Stimulated activated CD8-positive, alpha-beta memory T cell treated with anti-CD3 and anti-CD28 coated beads, Interleukin-15, amount 100 ng/mL, for 4 hours (primary cell): ENCODE results near the gene PAPOLG.
"Not testable (repeated sequence)": the region's sequence is repeated elsewhere in the genome, so short reads cannot be mapped to it uniquely, and the experiment has no call there.

Experiments
- DNase-seq, 2 donors: peaks; one replicate each; pipeline ENCODE4 v3.0.0-alpha.2; 2020; ENCODE audit warnings: low read depth in 2 of 2

PAPOLG gene

DNA sequence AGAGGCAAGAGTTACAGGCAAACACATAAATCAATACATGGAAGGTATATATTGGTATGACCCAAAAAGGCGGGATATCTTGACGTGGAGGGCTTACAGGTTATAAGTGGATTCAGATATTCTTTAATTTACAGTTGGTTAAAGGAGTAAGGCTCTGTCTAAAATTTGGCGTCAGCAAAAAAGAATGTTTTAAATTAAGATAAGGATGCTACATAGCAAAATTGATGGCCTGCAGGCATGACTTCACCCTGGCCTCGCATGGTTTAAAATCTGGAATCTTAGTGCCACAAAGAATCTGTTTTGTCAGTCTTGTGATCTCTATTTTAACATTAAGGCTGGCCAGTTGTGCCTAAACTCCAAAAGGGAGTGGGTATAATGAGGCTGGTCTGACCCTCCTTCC, 66.9 kb downstream of the PAPOLG start:
- DNase-seq = no peak

DNA sequence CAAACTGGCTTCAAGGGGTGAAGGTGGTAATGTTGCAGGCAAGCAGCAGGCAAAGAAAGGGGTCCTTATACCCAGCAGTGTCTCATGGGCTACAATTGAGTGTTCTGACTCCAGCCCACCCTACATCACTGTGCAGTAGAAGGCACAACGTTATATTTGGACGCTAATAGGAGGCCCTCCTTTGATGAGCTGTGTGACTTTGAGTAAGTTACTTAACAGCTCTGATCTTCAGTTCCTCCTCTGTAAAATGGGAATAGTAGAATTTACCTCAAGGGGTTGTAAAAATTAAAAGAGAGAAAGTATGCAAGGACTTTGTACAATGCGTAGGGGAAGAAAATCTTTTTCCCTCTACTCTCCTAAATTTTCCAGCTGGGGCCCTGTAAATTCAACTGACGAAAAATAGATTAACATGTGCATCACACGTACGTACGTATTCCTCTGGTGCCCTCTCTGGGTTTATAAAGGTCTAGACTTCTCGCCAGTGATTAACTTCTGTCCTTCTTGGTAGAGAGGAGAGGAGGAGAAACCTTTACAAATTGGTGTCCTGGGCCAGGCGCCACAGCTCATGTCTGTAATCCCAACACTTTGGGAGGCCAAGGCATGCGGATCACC, 67.7 kb downstream of the PAPOLG start:
- DNase-seq = no peak

DNA sequence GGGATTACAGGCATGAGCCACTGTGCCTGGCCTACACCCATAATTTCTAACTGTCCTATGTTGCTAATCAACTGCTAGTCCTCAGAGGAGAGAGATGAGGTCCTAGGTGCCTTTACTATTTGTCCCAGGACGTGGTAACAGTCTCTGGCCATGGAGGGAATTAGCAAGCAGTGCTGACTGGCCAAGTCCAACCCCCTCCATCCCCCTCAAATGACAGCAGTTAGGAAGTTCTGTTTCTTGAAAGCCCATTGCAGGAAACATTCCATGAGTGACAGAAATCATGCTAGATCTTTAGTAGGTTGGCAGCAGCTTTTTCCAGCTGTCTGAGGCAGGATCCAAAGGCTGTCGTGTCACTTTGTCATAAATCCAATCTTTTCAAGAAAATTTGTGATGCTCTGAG, 69.6 kb downstream of the PAPOLG start:
- no peak for DNase-seq

DNA sequence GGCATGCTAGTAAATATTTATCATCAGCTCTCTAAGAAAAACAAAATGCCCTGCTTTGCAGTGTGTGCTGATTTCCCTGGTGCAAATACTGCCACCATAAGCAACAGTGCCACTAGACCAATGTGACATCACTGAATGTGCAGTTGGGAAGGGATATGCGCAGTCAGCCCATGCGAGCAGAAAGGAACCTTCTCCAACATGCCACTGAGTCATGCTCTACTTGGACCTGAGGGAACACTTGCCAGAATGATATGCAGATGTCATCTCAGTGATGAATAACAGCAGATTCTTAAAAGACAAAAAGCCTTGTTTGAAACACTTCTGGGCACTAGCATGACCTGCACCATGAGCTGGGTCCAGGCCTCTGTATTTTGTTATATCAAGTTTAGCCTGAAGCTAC, 70.0 kb downstream of the PAPOLG start:
- no peak for DNase-seq

DNA sequence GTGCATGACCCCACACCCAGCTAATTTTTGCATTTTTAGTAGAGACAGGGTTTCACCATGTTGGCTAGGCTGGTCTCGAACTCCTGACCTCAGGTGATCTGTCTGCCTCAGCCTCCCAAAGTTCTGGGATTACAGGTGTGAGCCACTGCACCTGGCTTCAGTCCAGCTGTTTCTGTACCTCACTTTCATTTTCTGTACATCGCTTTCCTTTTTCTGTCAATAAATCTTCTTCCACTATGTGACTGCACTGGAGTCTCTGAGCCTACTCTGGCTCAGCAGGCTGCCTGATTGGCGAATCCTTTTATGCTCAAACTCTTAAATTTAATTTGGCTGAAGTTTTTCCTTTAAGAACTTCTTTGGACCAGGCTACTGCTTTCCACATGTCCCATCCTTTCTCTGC, 70.8 kb downstream of the PAPOLG start:
- not testable (repeated sequence) for DNase-seq

DNA sequence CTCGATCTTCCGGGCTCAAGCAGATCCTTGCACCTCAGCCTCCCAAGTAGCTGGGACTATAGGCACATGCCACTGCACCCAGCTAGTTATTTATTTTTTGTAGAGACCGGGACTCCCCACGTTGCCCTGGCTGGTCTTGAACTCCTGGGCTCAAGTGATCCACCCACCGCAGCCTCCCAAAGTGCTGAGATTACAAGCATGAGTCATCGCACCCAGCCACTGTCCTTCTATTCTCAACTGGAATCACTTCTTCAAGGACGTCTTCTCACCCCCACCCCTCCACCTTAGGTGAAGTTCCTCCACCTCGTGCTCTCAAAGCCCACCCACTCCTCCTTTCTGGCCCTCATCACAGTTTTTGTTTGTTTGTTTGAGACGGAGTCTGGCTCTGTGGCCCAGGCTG, 71.3 kb downstream of the PAPOLG start:
- no peak for DNase-seq

DNA sequence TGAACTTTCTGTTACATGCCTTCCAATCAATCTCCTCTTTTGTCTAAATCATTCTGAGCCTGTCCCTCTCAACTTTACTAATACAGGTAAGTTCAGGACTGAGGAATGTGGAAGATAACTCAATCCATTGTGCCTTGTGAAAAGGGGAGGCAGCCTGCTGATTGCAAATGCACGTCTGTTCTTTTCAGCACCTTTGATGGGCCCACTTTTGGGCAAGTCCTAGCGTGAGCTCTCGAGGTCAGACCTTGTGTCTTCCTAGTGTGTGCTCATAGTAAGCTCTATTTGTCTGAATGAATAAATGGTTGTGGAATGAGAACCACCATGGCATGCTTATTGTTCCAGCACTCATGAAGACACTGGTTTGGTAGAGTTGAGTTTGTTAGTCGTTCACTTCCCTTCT, 74.9 kb downstream of the PAPOLG start:
- DNase-seq = no peak

DNA sequence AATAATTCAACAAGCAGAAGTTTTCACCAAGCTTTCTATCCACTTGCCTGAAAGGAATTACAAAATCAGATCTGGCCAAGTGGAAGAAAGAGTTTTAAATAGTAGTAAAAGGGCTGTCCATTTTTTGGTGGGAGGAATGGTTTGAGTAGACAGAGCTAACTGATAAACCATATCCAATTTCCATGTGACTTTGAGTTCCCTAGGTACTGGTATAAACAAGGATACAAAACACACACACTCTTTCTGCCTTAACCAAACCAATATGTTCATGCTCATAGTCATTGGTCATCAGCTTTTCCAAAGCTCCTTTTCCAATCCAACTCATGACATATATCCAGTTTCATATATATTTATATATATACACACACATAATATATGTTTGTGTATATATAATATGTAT, 75.9 kb downstream of the PAPOLG start:
- DNase-seq = no peak

DNA sequence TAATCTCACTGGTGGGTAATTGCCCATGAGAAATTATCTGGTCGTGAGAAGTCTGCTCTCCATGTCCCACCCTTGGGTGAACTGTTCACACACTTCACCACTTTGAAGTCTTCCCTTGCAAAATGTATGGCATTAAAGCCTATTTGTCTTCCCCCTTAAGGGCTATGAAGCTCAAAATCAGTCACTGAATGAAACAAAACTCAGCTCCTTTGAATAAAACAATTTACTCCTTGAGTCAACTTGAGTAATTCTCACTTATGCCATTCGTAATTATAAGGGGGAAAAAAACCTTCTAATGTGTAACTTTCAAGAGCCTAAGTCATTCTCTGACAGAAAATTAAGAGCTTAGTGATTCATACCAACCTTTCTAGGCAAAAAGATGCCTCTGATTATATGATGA, 76.6 kb downstream of the PAPOLG start:
- no peak for DNase-seq

DNA sequence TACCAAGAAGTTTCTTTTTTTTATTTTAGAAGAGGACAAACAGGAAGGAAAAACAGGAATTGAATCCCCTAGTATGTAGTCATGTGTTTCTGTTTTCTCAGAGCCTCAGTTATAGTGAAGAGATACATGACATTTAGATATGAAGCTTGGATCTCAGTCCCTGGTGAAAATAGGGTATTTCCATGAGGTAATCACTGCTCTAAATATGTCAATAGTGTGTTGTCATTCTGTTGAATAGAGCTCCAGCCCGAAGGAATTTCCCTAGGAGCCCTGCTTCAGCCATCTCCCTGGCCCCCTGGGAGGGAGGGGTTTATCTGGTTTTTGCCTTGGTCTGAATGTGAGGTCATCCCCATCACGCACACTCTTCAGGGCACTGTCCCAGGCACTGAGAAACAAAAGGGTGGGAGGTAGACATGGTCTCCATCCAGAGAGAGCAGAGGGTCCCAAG, 78.2 kb downstream of the PAPOLG start:
- no peak for DNase-seq

DNA sequence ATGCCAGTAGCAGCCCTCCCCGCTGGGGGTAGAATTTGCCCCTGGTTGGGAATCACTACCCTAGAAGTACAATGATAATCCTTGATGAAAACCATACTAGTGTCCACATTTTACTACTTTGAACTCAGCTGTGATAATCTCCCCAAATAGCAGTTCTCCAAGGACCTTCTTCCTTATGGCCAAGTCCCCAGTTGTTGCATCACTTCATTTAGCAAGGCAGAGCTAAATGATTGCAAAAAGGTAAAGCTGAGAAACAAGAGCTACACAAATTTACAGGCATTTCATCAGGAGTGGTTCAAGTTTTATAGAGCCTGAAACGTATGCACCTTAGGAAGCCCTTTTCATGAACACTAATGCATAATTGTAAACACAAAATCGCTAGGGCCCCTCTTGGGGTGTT, 80.4 kb downstream of the PAPOLG start:
- no peak for DNase-seq

DNA sequence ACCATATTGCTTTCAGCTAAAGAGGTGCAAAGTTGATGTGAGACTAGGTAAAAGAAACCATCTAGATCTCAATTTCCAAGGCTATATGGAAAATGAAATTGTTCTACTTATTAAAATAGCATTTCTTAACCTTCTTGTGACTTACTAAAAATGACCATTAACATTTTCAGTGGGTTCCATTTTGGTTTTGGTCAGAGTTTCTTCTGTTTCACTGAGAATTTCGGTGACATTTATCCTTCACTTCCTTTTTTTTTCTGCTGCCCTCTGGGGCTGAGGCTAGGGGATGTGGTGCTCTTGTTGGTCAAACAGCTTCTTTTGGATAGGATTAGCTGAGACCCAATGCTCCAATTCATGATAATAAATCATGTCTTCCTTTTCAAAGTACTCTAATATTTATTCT, 81.1 kb downstream of the PAPOLG start:
- no peak for DNase-seq

DNA sequence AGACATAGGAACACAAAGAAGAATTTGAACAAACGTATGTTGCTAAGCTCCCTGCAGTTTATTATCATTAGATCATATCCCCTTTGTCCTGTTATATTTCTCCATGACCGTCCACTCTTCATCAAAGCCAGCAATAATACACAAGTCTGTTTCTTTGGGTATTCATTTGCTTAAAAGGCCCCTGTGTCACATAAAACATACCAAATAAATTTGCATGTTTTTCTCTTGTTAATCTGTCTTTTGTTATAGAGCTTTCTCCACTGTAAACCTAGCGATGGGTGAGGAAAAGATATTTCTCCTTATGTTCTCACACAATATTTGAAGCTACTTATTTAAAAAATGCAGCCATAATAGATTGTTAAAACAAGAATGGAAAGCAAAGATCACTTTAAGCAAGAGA, 82.4 kb downstream of the PAPOLG start:
- no peak for DNase-seq

DNA sequence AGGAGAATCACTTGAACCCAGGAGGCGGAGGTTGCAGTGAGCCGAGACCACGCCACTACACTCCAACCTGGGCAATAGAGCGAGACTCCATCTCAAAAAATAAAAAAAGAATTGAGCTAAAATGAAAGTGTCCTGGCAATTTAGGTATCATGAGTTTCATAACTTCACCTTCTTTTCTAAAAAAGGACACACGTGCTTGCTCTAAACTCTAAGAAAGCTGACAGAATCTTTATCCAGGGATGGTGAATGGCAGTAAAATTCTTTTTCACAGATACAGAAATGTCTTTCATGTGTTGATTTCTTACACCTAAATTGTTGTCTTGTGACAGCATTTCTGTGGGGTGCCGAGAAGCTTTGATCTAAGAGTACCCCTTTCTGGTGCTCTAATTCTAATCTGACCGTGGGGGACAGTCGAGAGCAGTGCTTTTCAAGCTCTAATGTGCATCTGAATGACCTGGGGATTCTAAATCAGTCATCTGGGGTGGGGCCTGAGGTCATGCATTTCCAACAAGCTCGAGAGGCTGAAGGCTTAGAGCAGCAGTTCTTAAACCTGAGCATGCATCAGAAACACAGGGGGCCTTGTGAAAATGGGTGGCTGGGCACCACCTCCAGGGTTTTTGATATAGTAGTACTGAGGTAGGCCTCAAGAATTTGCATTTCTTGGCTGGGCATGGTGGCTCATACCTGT, 83.2 kb downstream of the PAPOLG start:
- no peak for DNase-seq

DNA sequence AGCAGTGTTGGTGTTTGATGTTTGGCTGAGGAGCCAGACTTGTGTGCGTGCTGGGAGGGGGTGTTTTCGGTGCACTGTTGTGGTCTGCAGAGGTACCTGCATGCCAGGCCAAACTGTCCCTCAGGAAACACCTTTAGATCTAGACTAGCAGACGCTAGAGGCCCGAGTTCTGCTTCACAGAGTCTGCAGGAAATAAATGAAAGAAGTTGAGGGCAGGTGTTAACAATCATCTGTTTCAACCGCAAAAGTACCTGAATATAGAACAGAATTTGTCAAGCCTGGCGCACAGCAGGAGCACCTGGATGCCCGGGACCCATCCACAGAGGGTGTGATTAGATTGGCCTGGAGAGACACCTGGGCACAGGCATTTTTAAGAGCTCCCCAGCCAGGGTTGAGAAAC, 84.8 kb downstream of the PAPOLG start:
- DNase-seq = no peak

DNA sequence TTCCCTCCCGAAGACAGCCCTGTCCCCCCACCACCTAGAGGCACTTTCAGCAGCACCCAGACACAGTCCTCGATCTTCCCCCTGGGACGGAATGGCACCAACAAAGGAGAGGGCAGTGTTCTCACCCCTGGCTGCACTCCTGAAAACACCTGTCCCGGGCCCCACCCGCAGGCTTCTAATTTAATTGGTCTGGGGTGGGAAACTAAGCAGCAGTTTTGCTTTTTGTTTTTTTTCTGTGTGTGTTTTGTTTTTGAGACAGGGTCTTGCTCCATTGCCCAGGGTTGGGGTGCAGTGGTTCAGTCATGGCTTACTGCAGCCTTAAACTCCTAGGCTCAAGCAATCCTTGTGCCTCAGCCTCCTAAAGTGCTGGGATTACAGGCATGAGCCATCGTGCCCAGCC, 86.9 kb downstream of the PAPOLG start:
- DNase-seq = no peak

DNA sequence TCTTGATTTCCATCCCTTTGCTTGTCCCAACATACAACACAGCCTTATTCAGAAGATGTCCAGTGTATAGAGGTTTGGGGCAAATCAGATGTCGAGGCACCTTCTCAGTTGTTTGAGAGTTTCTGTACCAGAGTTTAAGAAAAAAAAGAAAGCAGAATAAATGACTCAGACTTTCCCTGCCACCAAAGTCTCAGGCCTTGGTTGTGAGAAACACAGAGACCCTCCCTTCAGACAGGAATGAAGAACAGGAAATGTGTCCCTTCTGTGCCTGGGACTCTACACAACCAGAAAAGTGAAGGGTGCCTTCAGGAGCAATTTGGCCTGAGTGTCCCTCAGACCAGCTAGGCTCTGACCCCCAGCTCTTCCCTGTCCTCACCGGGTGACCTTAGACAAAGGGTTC, 88.0 kb downstream of the PAPOLG start:
- DNase-seq = no peak

DNA sequence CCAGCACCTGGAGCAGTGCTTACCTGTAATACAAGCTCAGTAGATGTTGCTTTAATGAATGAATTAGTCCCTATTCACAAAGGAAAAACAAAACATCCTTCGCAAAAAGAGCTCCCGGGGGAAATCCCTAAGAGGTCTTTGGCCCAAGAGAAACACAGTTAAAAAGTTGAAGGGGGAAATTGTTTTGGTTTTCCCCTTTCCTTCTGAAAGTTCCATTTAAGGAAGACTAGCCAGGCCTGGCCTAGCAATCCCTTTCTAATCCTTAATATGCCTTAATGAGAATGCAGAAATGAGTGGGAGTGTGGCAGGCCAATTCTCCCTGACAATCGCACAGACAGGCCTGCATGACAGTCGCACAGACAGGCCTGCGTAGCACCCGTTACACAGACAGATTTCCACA, 91.8 kb downstream of the PAPOLG start:
- DNase-seq = no peak
